GM12892 (cell line): Measurements from ENCODE around the gene EMC7.

Experiments
- POLR2AphosphoS5 ChIP-seq: IDR thresholded peaks from 2 replicates; pipeline ENCODE4 v1.6.1; 2011; ENCODE audit warnings: low read depth, low read length, control low read depth
- TAF1 ChIP-seq: IDR thresholded peaks from 2 replicates; pipeline ENCODE4 v1.6.1; 2011; ENCODE audit warnings: low read depth, mild to moderate bottlenecking, control low read depth, low read length, borderline replicate concordance

- TF ChIP-seq TAF1 (no peak), POLR2AphosphoS5 (no peak)
Observed at GRCh38 chr15:34109797-34110663, 8.4 kb upstream of the EMC7 start.
